SK-N-MC (cell line): ENCODE measurements around the gene TOM1.

Experiments
- DNase-seq: peaks from one replicate; pipeline ENCODE4 v3.0.0-alpha.2; 2011; ENCODE audit warnings: low read depth, low spot score
- H3K27ac ChIP-seq: fragments of 200-600 bp; sonication (generic); 2 replicates; pipeline ENCODE4 v1.5.1; 2016; ENCODE audit warnings: mixed run types
- H3K36me3 ChIP-seq: fragments of 200-600 bp; sonication (generic); 2 replicates; pipeline ENCODE4 v1.6.1; 2017; ENCODE audit warnings: antibody characterized with exemption, low read length, mixed read lengths; ENCODE audit not compliant: insufficient read depth
- H3K4me3 ChIP-seq: fragments of 200-600 bp; sonication (generic); 2 replicates; pipeline ENCODE4 v1.5.1; 2016
- H3K9ac ChIP-seq: fragments of 200-600 bp; sonication (generic); 2 replicates; pipeline ENCODE4 v1.8.0; 2017; ENCODE audit warnings: mixed run types, mixed read lengths; ENCODE audit not compliant: insufficient read length
- H3K9me3 ChIP-seq: fragments of 200-600 bp; sonication (generic); 2 replicates; pipeline ENCODE4 v1.6.1; 2017; ENCODE audit warnings: low read depth, mild to moderate bottlenecking, antibody characterized with exemption, low read length, moderate library complexity, mixed read lengths
- EZH2 ChIP-seq: fragments of 200-600 bp; sonication (generic); IDR thresholded peaks from one replicate; pipeline ENCODE4 v1.6.1; 2017; ENCODE audit warnings: antibody characterized with exemption
- FOXP2 ChIP-seq: optimal IDR thresholded peaks from 2 replicates; pipeline ENCODE3; 2011; ENCODE audit warnings: mild to moderate bottlenecking, moderate library complexity; ENCODE audit not compliant: insufficient read depth; ENCODE audit errors: extremely low read length, control extremely low read depth
- POLR2AphosphoS5 ChIP-seq: IDR thresholded peaks from 2 replicates; pipeline ENCODE4 v1.6.1; 2012; ENCODE audit warnings: mild to moderate bottlenecking, low read depth, low read length, borderline replicate concordance

TOM1 gene

DNA sequence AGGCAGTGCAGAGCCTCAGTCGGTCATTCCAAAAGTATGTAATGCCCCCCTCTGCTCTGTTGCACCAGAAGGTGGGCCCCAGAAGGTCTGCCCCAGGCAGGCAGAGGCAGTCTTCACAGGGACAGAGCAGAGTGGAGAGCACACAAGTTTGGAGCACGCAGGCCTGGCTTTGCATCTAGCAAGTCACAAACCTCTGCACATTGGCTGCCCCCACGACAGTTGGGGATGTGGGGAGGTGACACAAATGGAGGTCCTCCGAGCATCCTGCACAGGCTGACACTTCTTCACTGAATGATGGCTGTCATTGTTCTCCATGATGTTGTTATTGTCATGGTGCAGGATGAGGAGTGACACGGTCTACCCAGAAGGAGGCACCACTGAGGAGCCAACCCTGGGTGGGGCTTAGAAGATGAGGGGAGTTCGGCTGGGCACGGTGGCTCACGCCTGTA is 11.9 kb downstream of the TOM1 start:
- H3K36me3 ChIP-seq: no peaks in the 10 kb centered on the region
- no peaks in the 10 kb centered on the region for H3K9me3 ChIP-seq
- DNase-seq: no peak
- H3K4me3 ChIP-seq: no peak overlapping the region
- no peak overlapping the region for H3K27ac ChIP-seq
- no peak overlapping the region for H3K9ac ChIP-seq
- TF ChIP-seq POLR2AphosphoS5: no peak
- no peak for TF ChIP-seq FOXP2
- TF ChIP-seq EZH2: no peak

DNA sequence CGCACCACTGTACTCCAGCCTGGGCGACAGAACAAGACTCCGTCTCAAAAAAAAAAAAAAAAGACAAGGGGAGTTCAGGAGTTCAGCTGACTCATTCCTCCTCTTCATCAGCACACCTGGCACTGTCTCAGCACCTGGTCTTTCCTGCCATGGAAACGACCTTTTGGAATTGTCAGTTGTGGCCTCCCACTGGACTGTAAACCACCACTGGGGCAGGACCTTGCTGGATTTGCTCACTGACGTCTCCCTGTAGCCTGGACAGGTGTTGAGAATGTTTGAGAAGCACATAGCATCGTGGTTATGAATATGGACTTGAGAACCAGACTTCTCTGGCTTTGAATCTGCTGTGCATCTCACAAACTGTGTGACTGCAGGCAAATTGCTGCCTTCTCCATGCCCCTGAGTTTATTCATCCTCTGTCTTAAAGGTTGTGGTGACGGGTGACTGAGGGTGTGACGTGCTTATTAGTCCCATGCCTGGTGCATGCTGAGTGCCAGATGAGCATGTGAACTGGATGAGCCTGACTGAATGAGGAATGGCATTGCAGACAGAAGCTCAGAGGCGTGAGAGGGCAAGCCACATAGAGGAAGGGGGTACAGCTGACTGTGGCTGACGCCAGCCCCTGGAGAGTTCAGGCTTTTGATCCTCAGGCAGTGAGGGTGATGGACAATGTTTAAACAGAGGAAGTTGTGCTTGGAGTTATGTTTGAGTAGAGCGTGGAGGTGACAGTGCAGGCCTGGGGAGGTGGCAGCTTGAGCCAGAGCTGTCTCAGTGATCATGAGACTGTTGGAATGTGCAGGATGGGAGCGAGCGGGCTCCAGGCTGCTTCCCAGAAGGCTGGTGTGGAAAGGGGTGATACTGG is 12.7 kb downstream of the TOM1 start:
- Histone ChIP-seq H3K4me3 (no peak overlapping the region), H3K27ac (no peak overlapping the region), H3K9ac (no peak overlapping the region), H3K9me3 (no peaks in the 10 kb centered on the region), H3K36me3 (no peaks in the 10 kb centered on the region)
- TF ChIP-seq POLR2AphosphoS5 (no peak), EZH2 (no peak), FOXP2 (no peak)
- no peak for DNase-seq

DNA sequence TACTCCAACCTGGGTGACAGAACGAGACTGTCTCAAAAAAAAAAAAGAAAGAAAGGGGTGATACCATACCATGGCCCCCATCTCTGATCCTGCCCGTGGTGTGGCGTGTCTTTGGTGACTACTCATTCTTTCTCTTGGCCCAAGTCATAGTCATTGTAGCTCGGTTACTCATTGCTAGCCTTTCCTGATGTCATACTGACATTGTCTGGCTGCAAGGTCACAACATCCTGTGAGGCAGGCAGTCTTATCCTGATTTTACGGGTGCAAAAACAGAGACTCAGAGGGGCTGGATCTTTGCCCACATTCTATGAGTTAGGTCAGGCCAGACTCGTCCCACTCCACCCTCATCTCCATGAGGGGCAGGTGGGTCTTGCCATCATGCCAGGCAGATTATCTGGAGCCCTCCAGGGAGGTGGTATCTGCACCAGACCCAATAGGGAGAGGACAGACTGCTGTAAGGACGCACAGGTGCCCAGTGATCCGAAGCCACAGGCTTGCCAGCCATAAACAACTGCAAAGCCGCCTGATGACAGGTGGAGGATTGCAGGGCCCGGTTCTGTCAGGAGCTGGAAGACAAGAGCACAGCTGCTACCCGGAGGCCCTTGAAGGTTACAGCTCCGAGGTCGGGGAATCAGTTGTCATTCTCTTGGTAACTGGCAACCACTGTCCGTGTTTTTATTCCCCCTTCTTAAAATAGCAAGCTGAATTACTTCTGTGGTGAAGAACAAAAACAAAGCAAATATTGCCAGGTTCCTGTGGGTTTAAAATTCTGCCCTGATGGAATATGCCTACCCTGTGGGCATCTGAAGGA is 13.8 kb downstream of the TOM1 start:
- DNase-seq: no peak
- no peak for TF ChIP-seq FOXP2
- no peak for TF ChIP-seq EZH2
- TF ChIP-seq POLR2AphosphoS5: no peak
- no peak overlapping the region for H3K9ac ChIP-seq

DNA sequence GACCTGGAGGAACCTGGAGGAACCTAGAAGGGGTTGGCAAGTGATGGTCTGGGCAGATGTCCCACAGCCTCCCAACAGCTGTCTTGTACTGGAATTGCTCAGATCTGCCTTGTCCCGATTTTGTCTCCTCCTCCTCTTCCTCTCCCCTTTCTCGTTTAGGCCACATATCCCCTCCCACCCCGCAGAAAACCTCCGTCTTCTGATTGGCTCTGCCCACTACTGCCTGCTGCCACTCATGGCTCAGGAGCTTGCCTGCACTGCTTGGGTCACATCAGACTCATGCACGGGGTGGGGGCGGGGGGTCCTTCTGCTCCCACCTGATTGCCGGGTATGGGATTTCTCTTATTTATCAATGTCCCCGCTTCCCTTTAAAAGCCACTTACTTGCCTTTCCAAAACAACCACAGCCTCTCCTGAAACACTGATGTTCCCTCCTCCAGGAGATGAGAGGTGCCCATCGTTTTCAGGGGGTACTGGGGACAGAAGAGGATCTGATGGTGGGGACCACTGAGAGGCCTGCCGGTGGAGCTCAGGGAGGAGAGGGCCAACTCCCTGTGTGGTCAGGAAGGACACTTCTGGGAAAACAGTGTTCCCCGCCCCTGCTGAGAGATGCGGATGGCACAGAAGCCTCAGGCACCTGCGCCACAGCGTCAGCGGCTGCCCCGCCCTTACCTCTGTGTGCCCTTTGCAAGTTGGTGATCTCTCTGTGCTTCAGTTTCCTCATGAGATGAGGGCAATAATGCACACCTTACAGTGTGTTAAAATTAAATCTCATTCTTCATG is 14.7 kb downstream of the TOM1 start:
- no peak for TF ChIP-seq FOXP2
- no peak for TF ChIP-seq POLR2AphosphoS5
- TF ChIP-seq EZH2: no peak
- H3K4me3 ChIP-seq: no peak overlapping the region
- DNase-seq: no peak
- H3K9ac ChIP-seq: no peak overlapping the region
- no peaks in the 10 kb centered on the region for H3K9me3 ChIP-seq
- no peak overlapping the region for H3K27ac ChIP-seq
- no peaks in the 10 kb centered on the region for H3K36me3 ChIP-seq

More for the DNA sequence above, 13.8 kb downstream of the TOM1 start:
- no peak overlapping the region for H3K27ac ChIP-seq
- no peaks in the 10 kb centered on the region for H3K9me3 ChIP-seq
- H3K36me3 ChIP-seq: no peaks in the 10 kb centered on the region
- H3K4me3 ChIP-seq: no peak overlapping the region

DNA sequence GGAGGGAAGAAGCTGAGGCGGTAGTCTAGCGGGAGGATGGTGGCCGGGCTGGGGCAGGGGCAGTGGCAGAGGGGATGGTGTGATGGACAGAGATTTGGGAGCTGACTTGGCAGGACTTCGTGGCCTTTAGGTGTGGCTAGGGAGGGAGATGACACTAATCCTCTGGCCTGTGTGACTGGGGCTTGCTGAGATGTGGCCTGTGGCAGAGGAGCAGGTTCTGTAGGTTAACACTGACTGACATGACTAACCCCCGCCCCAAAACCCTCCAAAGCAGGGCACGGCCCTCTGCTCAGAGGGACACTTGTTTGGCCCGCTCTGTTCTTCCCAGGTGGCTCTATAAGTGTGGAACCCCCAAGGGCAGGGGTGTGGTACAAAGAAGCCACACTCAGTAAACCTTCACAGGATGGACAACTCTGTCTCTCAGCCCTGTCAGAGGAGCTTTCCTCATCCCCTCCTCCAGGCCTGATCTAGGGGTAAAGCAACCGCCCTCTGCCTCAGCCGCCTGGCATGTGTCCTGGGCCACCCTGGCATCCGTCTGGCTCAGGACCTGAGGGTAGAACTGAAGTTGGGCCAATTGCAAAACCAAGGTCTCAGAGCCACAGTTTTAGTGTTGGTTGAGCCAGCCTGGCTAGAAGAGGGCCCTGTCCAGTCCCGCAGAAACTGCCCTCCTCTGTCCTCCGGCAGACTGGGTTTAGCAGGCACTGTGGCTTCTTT is 15.6 kb downstream of the TOM1 start:
- Histone ChIP-seq H3K36me3 (no peaks in the 10 kb centered on the region), H3K27ac (no peak overlapping the region), H3K4me3 (no peak overlapping the region), H3K9ac (no peak overlapping the region), H3K9me3 (no peaks in the 10 kb centered on the region)
- TF ChIP-seq POLR2AphosphoS5: no peak
- TF ChIP-seq EZH2: no peak
- TF ChIP-seq FOXP2: no peak
- no peak for DNase-seq

DNA sequence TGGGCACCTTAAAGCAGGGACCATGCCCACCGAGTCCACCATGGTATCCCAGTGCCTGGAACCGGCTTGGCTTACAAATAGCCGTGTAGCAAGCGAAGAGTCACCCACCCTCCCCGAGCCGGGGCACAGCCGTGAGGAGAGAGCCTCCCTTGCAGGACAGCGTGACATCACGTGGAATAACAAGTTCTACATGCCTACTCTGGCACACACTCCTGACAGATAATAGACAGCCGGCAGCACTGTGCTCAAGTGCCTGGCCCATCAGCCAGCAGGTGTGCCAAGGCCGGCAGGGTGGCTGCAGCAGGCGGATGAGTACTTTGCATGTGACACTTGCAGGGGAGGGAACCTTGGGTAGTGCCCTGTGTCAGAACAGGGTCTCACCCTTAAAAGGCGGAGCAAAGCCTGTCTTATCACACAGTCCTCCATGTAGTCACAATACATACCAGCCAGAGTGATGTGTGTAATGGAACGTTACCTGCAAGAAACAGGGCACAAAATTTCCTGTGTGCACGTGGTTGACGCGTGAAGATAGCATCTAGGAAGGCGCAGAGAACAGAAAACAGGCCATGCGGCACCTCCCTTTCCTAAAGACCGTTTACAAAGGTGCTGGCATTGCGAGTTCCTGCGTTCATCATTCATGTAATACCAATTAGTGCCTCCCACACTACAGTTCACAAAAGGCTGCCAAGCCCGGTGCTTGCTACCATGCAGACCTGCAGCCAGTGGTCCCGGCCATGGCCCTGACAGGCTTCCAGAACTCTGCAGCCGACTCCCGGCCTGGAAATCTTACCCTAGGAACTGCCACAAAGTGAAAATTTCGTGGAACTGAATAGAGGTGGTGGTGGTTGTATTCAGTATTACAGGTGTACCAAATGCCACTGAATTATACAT is 16.4 kb downstream of the TOM1 start:
- no peaks in the 10 kb centered on the region for H3K9me3 ChIP-seq
- no peak for TF ChIP-seq FOXP2
- TF ChIP-seq POLR2AphosphoS5: no peak
- no peak for TF ChIP-seq EZH2
- no peak overlapping the region for H3K4me3 ChIP-seq
- H3K9ac ChIP-seq: no peak overlapping the region
- no peaks in the 10 kb centered on the region for H3K36me3 ChIP-seq
- DNase-seq: no peak
- H3K27ac ChIP-seq: no peak overlapping the region

DNA sequence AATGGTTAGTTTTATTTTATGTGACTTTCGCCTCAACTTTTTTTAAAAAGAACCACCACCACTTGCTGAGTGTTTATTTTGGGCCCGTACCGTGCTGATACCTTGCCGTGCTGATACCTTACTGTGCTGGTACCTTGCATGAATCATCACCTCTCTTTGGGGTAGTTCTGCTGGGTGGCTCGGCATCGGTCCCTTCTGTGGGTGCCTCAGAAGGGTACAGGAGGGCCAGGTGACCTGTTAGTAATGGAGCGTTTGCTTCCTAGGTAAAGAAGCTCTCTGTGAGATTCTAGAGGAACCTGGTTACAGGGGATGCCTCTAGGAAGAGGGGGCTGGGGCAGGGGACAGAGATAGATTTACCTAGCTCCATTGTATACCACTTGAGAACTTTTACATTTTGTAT is 17.1 kb downstream of the TOM1 start:
- DNase-seq: no peak
- TF ChIP-seq EZH2 (no peak), FOXP2 (no peak), POLR2AphosphoS5 (no peak)

More for the DNA sequence above, 17.1 kb downstream of the TOM1 start:
- H3K36me3 ChIP-seq: no peaks in the 10 kb centered on the region
- no peak overlapping the region for H3K27ac ChIP-seq
- no peak overlapping the region for H3K4me3 ChIP-seq
- H3K9me3 ChIP-seq: no peaks in the 10 kb centered on the region
- H3K9ac ChIP-seq: no peak overlapping the region
